ENCODE data around the gene MXD3. TPM values are rescaled to one million over a fixed set of nuclear protein-coding genes. Genes with fewer than 3 reads are reported as not detected.

MXD3 gene
- total and polyA plus RNA-seq, 4 donors = 7.4 to 29.0 (median 12.9) TPM

DNA sequence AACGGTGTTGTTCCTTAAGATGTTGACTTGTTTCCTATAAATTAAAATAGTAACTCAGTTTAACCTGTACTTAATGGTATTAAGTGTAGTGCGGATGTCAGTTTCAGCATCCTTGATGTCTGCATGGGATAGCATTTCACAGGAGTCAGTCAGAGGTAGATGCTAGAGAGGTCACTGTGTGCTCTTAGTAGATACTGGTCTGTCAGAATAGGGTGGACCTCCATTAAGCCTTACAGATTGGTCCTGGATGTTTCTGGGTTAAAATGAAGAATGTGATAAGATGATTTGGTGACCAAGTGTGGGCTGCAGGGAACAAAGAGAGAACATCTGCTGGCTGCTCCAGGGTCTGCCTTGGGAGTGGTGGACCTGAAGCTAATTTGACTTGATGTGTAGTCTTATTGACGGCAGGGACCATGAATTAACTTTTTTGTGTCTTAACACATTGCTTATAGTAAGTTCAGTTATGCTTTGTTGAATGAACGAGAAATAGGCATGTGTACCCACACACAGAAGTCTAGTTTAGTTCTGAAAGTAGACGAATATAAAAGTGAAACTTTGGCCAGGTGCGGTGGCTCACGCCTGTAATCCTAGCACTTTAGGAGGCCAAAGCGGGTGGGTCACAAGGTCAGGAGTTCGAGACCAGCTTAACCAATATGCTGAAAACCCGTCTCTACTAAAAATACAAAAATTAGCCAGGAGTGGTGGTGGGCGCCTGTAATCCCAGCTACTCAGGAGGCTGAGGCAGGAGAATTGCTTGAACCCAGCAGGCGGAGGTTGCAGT, 20.7 kb downstream of the MXD3 start:
- WGBS, 2 donors = 94 to 95% methylated on average over 12 of the region's 12 CpGs
- H3K9ac ChIP-seq (ENCODE audit: insufficient read depth in 1 of 2, low read length in 2 of 2) = no peak overlapping the region
- no peak overlapping the region for H3K4me3 ChIP-seq
- DNase-seq (no peak), ATAC-seq (ENCODE audit: insufficient read depth, low FRiP score) (no peak)
- TF ChIP-seq, protein P1, sequence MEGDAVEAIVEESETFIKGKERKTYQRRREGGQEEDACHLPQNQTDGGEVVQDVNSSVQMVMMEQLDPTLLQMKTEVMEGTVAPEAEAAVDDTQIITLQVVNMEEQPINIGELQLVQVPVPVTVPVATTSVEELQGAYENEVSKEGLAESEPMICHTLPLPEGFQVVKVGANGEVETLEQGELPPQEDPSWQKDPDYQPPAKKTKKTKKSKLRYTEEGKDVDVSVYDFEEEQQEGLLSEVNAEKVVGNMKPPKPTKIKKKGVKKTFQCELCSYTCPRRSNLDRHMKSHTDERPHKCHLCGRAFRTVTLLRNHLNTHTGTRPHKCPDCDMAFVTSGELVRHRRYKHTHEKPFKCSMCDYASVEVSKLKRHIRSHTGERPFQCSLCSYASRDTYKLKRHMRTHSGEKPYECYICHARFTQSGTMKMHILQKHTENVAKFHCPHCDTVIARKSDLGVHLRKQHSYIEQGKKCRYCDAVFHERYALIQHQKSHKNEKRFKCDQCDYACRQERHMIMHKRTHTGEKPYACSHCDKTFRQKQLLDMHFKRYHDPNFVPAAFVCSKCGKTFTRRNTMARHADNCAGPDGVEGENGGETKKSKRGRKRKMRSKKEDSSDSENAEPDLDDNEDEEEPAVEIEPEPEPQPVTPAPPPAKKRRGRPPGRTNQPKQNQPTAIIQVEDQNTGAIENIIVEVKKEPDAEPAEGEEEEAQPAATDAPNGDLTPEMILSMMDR (IDR thresholded peaks at IDR 0.05; ENCODE audit: control extremely low read depth, extremely low read depth) = no peak
- peaks cover 20 to 56% (median 46%) of the 10 kb centered on the region in 4 donors for H3K36me3 ChIP-seq (ENCODE audit: control insufficient read depth in 4 of 4, insufficient read depth in 4 of 4, low read length in 4 of 4)
- peaks cover 0 to 2% (median 0%) of the 10 kb centered on the region in 5 donors for H3K4me1 ChIP-seq (ENCODE audit: control insufficient read depth in 5 of 5, insufficient read depth in 5 of 5, low read length in 5 of 5)
- H3K9me3 ChIP-seq (ENCODE audit: control insufficient read depth in 4 of 4, insufficient read depth in 3 of 4, low read length in 3 of 4) = no peaks in the 10 kb centered on the region
- H3K27ac ChIP-seq (ENCODE audit: low read depth in 1 of 2, low read length in 1 of 2) = no peak overlapping the region
- H3K27me3 ChIP-seq (ENCODE audit: control insufficient read depth in 3 of 3, insufficient read depth in 3 of 3, low read length in 2 of 3) = no peaks in the 10 kb centered on the region

DNA sequence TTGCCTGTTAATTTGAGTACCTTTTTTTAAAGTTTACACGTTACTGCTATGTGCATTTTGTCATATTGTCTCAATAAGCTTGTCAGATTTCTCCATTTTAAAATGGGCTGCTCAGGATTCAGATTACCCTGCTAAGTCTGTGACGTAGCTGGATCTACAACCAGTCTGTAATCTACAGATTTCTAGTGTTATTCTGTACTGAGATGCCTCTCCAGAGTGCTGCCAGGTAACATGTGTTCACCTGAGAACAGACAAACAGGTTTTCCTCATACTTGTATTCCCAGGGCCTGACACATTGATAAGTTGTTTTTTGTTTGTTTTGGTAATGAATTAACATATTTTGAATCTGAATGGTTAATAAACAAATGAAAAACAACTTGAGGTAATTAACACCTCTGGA, 23.5 kb downstream of the MXD3 start:
- no peak for DNase-seq
- Histone ChIP-seq H3K36me3 (ENCODE audit: control insufficient read depth in 4 of 4, insufficient read depth in 4 of 4, low read length in 4 of 4) (peaks cover 34 to 50% (median 35%) of the 10 kb centered on the region in 4 donors), H3K9ac (ENCODE audit: insufficient read depth in 1 of 2, low read length in 2 of 2) (no peak overlapping the region), H3K4me3 (no peak overlapping the region), H3K27ac (ENCODE audit: low read depth in 1 of 2, low read length in 1 of 2) (no peak overlapping the region), H3K9me3 (ENCODE audit: control insufficient read depth in 4 of 4, insufficient read depth in 3 of 4, low read length in 3 of 4) (no peaks in the 10 kb centered on the region), H3K27me3 (ENCODE audit: control insufficient read depth in 3 of 3, insufficient read depth in 3 of 3, low read length in 2 of 3) (no peaks in the 10 kb centered on the region), H3K4me1 (ENCODE audit: control insufficient read depth in 5 of 5, insufficient read depth in 5 of 5, low read length in 5 of 5) (no peaks in the 10 kb centered on the region)
- TF ChIP-seq, protein P1 (IDR thresholded peaks at IDR 0.05; ENCODE audit: control extremely low read depth, extremely low read depth) = no peak
- 90 to 97% methylated on average over 2 of the region's 2 CpGs for WGBS, 2 donors
- no peak for ATAC-seq (ENCODE audit: insufficient read depth, low FRiP score)

DNA sequence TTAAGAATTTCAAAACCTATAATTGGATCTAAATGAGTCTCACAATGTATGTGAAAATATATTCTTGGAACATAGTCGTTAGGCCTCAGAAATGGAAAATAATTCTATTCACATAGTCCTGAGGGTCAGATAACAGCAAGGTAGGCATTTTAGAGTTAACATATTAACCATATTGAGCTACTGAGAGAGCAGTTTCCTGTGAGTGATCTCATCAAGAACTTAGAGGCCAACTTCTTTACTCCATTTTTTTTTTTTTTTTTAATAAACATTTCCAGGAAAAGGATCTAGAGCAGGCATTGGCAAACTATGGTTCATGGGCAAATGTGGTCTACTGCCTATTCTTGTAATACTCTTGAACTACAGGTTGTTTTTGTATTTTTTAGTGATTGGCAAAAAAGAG, 34.8 kb downstream of the MXD3 start:
- Histone ChIP-seq H3K4me1 (ENCODE audit: control insufficient read depth in 5 of 5, insufficient read depth in 5 of 5, low read length in 5 of 5) (no peaks in the 10 kb centered on the region), H3K4me3 (no peak overlapping the region), H3K9ac (ENCODE audit: insufficient read depth in 1 of 2, low read length in 2 of 2) (no peak overlapping the region), H3K27me3 (ENCODE audit: control insufficient read depth in 3 of 3, insufficient read depth in 3 of 3, low read length in 2 of 3) (no peaks in the 10 kb centered on the region), H3K36me3 (ENCODE audit: control insufficient read depth in 4 of 4, insufficient read depth in 4 of 4, low read length in 4 of 4) (peaks cover 14 to 40% (median 25%) of the 10 kb centered on the region in 4 donors), H3K9me3 (ENCODE audit: control insufficient read depth in 4 of 4, insufficient read depth in 3 of 4, low read length in 3 of 4) (no peaks in the 10 kb centered on the region), H3K27ac (ENCODE audit: low read depth in 1 of 2, low read length in 1 of 2) (no peak overlapping the region)
- TF ChIP-seq, protein P1 (IDR thresholded peaks at IDR 0.05; ENCODE audit: control extremely low read depth, extremely low read depth) = no peak
- 58 to 68% methylated on average over 1 of the region's 1 CpG for WGBS, 2 donors
- ATAC-seq (ENCODE audit: insufficient read depth, low FRiP score) (no peak), DNase-seq (no peak)
